Vagina (tissue), 2 donors: ENCODE measurements around the gene TANGO2. TPM values are rescaled to one million over a fixed set of nuclear protein-coding genes. Genes with fewer than 3 reads are reported as not detected.

Experiments
- DNase-seq, 2 donors: peaks; one replicate each; pipeline ENCODE4 v3.0.0-alpha.2; 2017; ENCODE audit errors: extremely low spot score in 2 of 2
- H3K27ac ChIP-seq: fragments of 200-600 bp; sonication (generic); one replicate; pipeline ENCODE4 v1.5.1; 2019
- H3K27me3 ChIP-seq: fragments of 200-600 bp; sonication (generic); one replicate; pipeline ENCODE4 v1.5.1; 2019
- H3K36me3 ChIP-seq, 2 donors: fragments of 200-600 bp; sonication (generic); one replicate each; pipeline ENCODE4 v1.5.1; 2017 to 2019
- H3K4me1 ChIP-seq: fragments of 200-600 bp; sonication (generic); one replicate; pipeline ENCODE4 v1.5.1; 2019
- H3K4me3 ChIP-seq, 2 donors: fragments of 200-600 bp; sonication (generic); 1 replicate in 1 of 2; 2 replicates in 1 of 2; pipeline ENCODE4 v1.5.1; 2016 to 2019
- H3K9me3 ChIP-seq: fragments of 200-600 bp; sonication (generic); one replicate; pipeline ENCODE4 v1.5.1; 2019
- POLR2A ChIP-seq, 2 donors: fragments of 450-650 bp; IDR thresholded peaks; one replicate each; pipeline ENCODE4 v1.6.1; 2017; ENCODE audit warnings: antibody characterized with exemption in 2 of 2, mild to moderate bottlenecking in 2 of 2, moderate library complexity in 2 of 2
- POLR2AphosphoS5 ChIP-seq, 2 donors: sonication (generic); formaldehyde crosslinking; IDR thresholded peaks; one replicate each; pipeline ENCODE4 v1.9.0; 2017; ENCODE audit warnings: antibody characterized with exemption in 2 of 2, mild to moderate bottlenecking in 2 of 2, low read depth in 1 of 2; ENCODE audit not compliant: insufficient read depth in 1 of 2
- intact Hi-C: fragments of 100-400 bp; cut with DNase I; formaldehyde crosslinking; loops from one replicate; pipeline ENCODE4 v1.15.1; 2023
- total RNA-seq: library from RNA; depleted of rRNA; stranded (reverse); fragments of >200 nt; gene quantifications from one replicate; pipeline ENCODE4 v1.2.3, GENCODE V29; 2016
- TF ChIP-seq, protein P1 (sequence below), 3 experiments: fragments of 450-650 bp in 2 of 3; fragments of 200-600 bp in 1 of 3; sonication (generic) in 1 of 3; IDR thresholded peaks; one replicate each; pipeline ENCODE4 v1.5.1; 2017 to 2019; ENCODE audit warnings: antibody characterized with exemption in 3 of 3, mild to moderate bottlenecking in 2 of 3, moderate library complexity in 2 of 3

Gene TANGO2
- total RNA-seq, 1 donor from 2014 or later: 21.4 TPM

DNA sequence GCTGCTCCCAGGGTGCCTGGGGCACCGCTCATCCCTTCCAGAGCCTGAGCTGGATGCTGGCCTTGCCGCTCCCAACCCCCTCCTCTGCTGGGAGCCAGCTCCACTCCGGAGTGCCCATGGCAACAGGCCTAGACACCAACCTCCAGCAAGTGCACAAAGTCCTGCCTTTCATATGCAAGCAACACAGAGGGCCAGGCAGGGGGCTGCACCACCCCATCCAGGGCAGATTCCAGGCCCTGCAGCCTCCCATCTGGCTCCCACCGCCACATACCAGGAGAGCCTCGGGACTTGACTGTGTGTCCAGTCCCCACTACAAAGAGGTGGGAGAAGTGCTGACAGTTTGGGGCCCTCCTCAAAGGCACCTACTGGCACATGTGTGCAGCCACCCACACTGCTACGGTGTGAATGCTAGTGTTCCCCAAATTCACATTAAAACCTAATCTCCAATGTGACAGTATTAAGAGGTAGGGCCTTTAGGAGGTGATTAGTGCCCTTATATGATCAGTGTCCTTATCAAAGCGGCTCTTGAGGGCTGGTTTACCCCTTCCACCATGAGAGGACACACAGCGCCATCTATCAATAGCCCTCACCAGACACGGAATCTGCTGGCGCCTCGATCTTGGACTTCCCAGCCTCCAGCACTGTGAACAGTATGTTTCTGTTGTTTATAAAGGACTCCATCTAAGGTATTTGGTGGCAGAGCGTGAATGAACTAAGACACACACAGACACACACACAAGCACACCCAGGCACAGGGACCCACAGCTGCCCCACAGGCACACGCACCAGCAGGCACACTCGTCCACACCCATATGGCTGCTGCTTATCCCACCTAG lies 20.4 kb upstream of the TANGO2 start:
- intact Hi-C loops: no loop called here
- Histone ChIP-seq H3K9me3 (no peaks in the 10 kb centered on the region), H3K36me3 (no peaks in the 10 kb centered on the region), H3K27ac (no peak overlapping the region), H3K4me3 (no peak overlapping the region), H3K4me1 (peaks cover 5% of the 10 kb centered on the region), H3K27me3 (no peaks in the 10 kb centered on the region)
- TF ChIP-seq POLR2A (IDR thresholded peaks at IDR 0.05) (no peak), POLR2AphosphoS5 (IDR thresholded peaks at IDR 0.05; ENCODE audit: insufficient read depth in 1 of 2, low read depth in 1 of 2) (no peak)
- TF ChIP-seq, protein P1, sequence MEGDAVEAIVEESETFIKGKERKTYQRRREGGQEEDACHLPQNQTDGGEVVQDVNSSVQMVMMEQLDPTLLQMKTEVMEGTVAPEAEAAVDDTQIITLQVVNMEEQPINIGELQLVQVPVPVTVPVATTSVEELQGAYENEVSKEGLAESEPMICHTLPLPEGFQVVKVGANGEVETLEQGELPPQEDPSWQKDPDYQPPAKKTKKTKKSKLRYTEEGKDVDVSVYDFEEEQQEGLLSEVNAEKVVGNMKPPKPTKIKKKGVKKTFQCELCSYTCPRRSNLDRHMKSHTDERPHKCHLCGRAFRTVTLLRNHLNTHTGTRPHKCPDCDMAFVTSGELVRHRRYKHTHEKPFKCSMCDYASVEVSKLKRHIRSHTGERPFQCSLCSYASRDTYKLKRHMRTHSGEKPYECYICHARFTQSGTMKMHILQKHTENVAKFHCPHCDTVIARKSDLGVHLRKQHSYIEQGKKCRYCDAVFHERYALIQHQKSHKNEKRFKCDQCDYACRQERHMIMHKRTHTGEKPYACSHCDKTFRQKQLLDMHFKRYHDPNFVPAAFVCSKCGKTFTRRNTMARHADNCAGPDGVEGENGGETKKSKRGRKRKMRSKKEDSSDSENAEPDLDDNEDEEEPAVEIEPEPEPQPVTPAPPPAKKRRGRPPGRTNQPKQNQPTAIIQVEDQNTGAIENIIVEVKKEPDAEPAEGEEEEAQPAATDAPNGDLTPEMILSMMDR (IDR thresholded peaks at IDR 0.05): no peak
- no peak for DNase-seq

DNA sequence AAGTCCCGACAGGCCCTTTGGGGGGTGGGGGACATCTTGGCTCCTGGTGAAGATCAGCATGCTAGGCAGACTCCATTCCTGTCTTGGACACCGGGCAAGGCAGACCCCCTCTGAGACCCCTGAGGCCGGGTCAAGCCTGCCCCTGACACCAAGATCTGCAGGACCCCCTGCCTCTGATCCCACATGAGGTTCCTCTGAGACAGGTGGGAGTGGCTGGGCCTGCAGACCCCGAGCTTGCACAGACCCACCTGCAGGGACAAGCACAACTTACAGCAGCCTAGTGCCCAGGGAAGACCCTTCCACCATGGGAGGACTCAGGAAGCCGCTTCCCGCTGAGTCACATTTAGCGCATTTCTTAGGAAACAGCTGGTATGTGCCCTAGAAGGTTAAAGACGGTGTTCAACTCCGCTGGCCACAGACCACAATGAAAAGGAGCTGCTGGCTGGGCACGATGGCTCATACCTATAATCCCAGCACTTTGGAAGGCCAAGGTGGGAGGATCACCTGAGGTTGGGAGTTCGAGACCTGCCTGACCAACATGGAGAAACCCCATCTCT lies 19.8 kb upstream of the TANGO2 start:
- Histone ChIP-seq H3K36me3 (no peaks in the 10 kb centered on the region), H3K4me1 (no peaks in the 10 kb centered on the region), H3K4me3 (no peak overlapping the region), H3K9me3 (no peaks in the 10 kb centered on the region), H3K27ac (no peak overlapping the region), H3K27me3 (no peaks in the 10 kb centered on the region)
- TF ChIP-seq, protein P1 (IDR thresholded peaks at IDR 0.05): no peak
- no peak for TF ChIP-seq POLR2A (IDR thresholded peaks at IDR 0.05)
- no peak for TF ChIP-seq POLR2AphosphoS5 (IDR thresholded peaks at IDR 0.05; ENCODE audit: insufficient read depth in 1 of 2, low read depth in 1 of 2)
- intact Hi-C loops: no loop called here
- DNase-seq: no peak

DNA sequence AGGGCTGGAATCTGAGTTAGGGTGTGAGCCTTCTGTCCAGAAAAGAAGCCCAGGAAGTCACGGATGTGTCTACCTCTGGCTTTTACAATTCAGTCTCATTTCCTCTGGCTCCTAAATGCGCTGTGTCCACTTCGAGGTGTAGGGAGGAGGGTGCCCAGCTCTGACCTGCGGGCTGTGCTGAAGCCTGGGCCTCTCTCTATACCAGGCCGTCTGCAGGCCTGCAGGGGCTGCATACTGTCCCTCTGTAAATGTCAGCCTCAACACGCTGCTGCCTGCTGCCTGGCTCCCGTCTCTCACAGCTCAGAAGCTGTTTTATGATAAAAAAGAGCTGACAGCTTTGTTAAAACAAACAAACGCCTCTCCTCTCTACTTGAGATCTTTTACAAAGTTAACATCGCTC lies 18.8 kb upstream of the TANGO2 start:
- Histone ChIP-seq H3K27ac (no peak overlapping the region), H3K4me1 (no peaks in the 10 kb centered on the region), H3K36me3 (no peaks in the 10 kb centered on the region), H3K4me3 (no peak overlapping the region), H3K9me3 (no peaks in the 10 kb centered on the region), H3K27me3 (no peaks in the 10 kb centered on the region)
- no peak for DNase-seq
- intact Hi-C loops: no loop called here
- TF ChIP-seq POLR2A (IDR thresholded peaks at IDR 0.05) (no peak), POLR2AphosphoS5 (IDR thresholded peaks at IDR 0.05; ENCODE audit: insufficient read depth in 1 of 2, low read depth in 1 of 2) (no peak)
- TF ChIP-seq, protein P1 (IDR thresholded peaks at IDR 0.05): no peak

DNA sequence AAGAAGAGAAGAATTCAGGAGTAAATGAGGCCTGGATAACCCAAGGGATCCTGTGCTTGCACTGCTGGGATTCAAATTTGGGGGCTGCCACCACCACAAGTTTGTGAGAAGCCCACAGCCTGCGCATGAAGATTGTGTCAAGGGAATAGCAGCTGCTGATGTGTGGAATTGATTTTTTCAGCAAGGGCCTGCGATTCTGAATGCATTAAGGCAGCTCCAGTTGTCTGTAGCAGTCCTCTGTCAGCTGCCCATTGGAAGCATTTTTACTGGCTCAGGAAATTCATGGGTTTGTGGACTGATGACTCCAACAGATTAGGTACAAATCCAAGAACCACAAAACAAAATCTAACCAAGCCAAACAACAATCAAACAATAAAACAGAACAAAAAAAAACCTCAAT lies 18.3 kb upstream of the TANGO2 start:
- DNase-seq: no peak
- H3K27ac ChIP-seq: no peak overlapping the region
- no peak overlapping the region for H3K4me3 ChIP-seq
- H3K4me1 ChIP-seq: no peaks in the 10 kb centered on the region
- H3K36me3 ChIP-seq: no peaks in the 10 kb centered on the region
- intact Hi-C loops: no loop called here
- TF ChIP-seq POLR2AphosphoS5 (IDR thresholded peaks at IDR 0.05; ENCODE audit: insufficient read depth in 1 of 2, low read depth in 1 of 2): no peak
- TF ChIP-seq, protein P1 (IDR thresholded peaks at IDR 0.05): no peak
- TF ChIP-seq POLR2A (IDR thresholded peaks at IDR 0.05): no peak
- no peaks in the 10 kb centered on the region for H3K9me3 ChIP-seq
- no peaks in the 10 kb centered on the region for H3K27me3 ChIP-seq

DNA sequence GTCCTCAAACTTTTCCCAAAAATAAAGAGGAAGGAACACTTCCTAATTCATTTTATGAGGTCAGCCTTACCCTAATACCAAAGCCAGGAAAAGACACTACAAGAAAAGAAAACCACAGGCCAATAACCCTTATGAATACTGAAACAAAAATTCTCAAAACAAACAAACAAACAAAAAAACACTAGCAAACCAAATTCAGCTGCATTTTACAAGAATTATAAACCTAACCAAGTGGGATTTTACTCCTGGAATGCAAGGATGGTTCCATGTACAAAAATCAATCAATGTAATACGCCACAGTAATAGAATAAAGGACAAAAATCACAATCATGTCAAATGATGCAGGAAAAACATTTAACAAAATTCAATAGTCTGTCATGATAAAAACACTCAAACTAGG lies 17.6 kb upstream of the TANGO2 start:
- Histone ChIP-seq H3K4me3 (no peak overlapping the region), H3K27ac (no peak overlapping the region), H3K9me3 (no peaks in the 10 kb centered on the region), H3K4me1 (no peaks in the 10 kb centered on the region), H3K36me3 (no peaks in the 10 kb centered on the region), H3K27me3 (no peaks in the 10 kb centered on the region)
- intact Hi-C loops: no loop called here
- TF ChIP-seq POLR2A (IDR thresholded peaks at IDR 0.05) (no peak), POLR2AphosphoS5 (IDR thresholded peaks at IDR 0.05; ENCODE audit: insufficient read depth in 1 of 2, low read depth in 1 of 2) (no peak)
- TF ChIP-seq, protein P1 (IDR thresholded peaks at IDR 0.05): no peak
- no peak for DNase-seq
